Measurements from ENCODE around the gene SMIM38.

SMIM38 gene

GRCh38 chr11:69145050-69145380 lies 10.7 kb upstream of the SMIM38 start:
- no peak for TF ChIP-seq CTCF (IDR thresholded peaks at IDR 0.05)

GRCh38 chr11:69148377-69148762 lies 7.4 kb upstream of the SMIM38 start:
- TF ChIP-seq CTCF (IDR thresholded peaks at IDR 0.05): no peak

GRCh38 chr11:69148806-69149205 lies 6.9 kb upstream of the SMIM38 start:
- no peak for TF ChIP-seq CTCF (IDR thresholded peaks at IDR 0.05)

GRCh38 chr11:69150175-69150574 lies 5.6 kb upstream of the SMIM38 start:
- TF ChIP-seq CTCF (IDR thresholded peaks at IDR 0.05): no peak

GRCh38 chr11:69151836-69152235 lies 3.9 kb upstream of the SMIM38 start:
- no peak for TF ChIP-seq CTCF (IDR thresholded peaks at IDR 0.05)

- TF ChIP-seq CTCF (IDR thresholded peaks at IDR 0.05): no peak
Measured at GRCh38 chr11:69152733-69153421, 2.9 kb upstream of the SMIM38 start.

GRCh38 chr11:69153661-69154060 lies 2.1 kb upstream of the SMIM38 start:
- no peak for TF ChIP-seq CTCF (IDR thresholded peaks at IDR 0.05)

Data from LNCAP (cell line).